ENCODE measurements around the gene MAP4. TPM values are rescaled to one million over a fixed set of nuclear protein-coding genes. Genes with fewer than 3 reads are reported as not detected.

MAP4 gene
- total and polyA plus RNA-seq, 2 of the 13 experiments (the other 11 are each of a cell fraction or from before 2014, with no cell fraction given) = 33.1 to 38.7 TPM

- TF ChIP-seq ZNF34 (CRISPR knock-in tag; IDR thresholded peaks at IDR 0.05; ENCODE audit: borderline replicate concordance) (no peak), THAP7 (CRISPR knock-in tag; IDR thresholded peaks at IDR 0.05) (no peak), ZNF850 (CRISPR knock-in tag; conservative IDR thresholded peaks at IDR 0.05) (no peak), ZBTB3 (CRISPR knock-in tag; IDR thresholded peaks at IDR 0.05; ENCODE audit: borderline replicate concordance, low read depth) (0 out of 2 replicates have a peak, but pooled peaks have one; percentile 20), ZNF510 (CRISPR knock-in tag; IDR thresholded peaks at IDR 0.05; ENCODE audit: low read depth) (peak; percentile 41; the same call in 1 of the 2 replicates), PPARG (CRISPR knock-in tag; conservative IDR thresholded peaks at IDR 0.05) (no peak), MBD4 (IDR thresholded peaks at IDR 0.05; ENCODE audit: borderline replicate concordance, low read length) (no peak), SP5 (CRISPR knock-in tag; IDR thresholded peaks at IDR 0.05; ENCODE audit: borderline replicate concordance, low read depth) (no peak), ZNF761 (CRISPR knock-in tag; conservative IDR thresholded peaks at IDR 0.05) (0 out of 2 replicates have a peak, but pooled peaks have one; percentile 15), CCAR2 (optimal IDR thresholded peaks at IDR 0.05; ENCODE audit: low read depth, low read length) (no peak), YEATS4 (CRISPR knock-in tag; IDR thresholded peaks at IDR 0.05; ENCODE audit: borderline replicate concordance) (peak; percentile 80; the same call in 1 of the 2 replicates), ZNF431 (CRISPR knock-in tag; IDR thresholded peaks at IDR 0.05; ENCODE audit: borderline replicate concordance, low read depth) (no peak), GATAD2A (CRISPR knock-in tag; IDR thresholded peaks at IDR 0.05) (no peak), TFDP1 (CRISPR knock-in tag; IDR thresholded peaks at IDR 0.05; ENCODE audit: borderline replicate concordance) (peak; percentile 29; the same call in 1 of the 2 replicates), GATAD1 (CRISPR knock-in tag; IDR thresholded peaks at IDR 0.05) (peak; percentile 78), HOXD1 (CRISPR knock-in tag; IDR thresholded peaks at IDR 0.05) (0 out of 2 replicates have a peak, but pooled peaks have one; percentile 28), MYC (CRISPR knock-in tag; IDR thresholded peaks at IDR 0.05; ENCODE audit: borderline replicate concordance) (peak; percentile 28; the same call in 1 of the 2 replicates)
- TF ChIP-seq, protein P1, sequence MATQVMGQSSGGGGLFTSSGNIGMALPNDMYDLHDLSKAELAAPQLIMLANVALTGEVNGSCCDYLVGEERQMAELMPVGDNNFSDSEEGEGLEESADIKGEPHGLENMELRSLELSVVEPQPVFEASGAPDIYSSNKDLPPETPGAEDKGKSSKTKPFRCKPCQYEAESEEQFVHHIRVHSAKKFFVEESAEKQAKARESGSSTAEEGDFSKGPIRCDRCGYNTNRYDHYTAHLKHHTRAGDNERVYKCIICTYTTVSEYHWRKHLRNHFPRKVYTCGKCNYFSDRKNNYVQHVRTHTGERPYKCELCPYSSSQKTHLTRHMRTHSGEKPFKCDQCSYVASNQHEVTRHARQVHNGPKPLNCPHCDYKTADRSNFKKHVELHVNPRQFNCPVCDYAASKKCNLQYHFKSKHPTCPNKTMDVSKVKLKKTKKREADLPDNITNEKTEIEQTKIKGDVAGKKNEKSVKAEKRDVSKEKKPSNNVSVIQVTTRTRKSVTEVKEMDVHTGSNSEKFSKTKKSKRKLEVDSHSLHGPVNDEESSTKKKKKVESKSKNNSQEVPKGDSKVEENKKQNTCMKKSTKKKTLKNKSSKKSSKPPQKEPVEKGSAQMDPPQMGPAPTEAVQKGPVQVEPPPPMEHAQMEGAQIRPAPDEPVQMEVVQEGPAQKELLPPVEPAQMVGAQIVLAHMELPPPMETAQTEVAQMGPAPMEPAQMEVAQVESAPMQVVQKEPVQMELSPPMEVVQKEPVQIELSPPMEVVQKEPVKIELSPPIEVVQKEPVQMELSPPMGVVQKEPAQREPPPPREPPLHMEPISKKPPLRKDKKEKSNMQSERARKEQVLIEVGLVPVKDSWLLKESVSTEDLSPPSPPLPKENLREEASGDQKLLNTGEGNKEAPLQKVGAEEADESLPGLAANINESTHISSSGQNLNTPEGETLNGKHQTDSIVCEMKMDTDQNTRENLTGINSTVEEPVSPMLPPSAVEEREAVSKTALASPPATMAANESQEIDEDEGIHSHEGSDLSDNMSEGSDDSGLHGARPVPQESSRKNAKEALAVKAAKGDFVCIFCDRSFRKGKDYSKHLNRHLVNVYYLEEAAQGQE (IDR thresholded peaks at IDR 0.05; ENCODE audit: borderline replicate concordance in 1 of 2, low read depth in 1 of 2, low read length in 2 of 2) = no peak
- TF ChIP-seq, protein P2, sequence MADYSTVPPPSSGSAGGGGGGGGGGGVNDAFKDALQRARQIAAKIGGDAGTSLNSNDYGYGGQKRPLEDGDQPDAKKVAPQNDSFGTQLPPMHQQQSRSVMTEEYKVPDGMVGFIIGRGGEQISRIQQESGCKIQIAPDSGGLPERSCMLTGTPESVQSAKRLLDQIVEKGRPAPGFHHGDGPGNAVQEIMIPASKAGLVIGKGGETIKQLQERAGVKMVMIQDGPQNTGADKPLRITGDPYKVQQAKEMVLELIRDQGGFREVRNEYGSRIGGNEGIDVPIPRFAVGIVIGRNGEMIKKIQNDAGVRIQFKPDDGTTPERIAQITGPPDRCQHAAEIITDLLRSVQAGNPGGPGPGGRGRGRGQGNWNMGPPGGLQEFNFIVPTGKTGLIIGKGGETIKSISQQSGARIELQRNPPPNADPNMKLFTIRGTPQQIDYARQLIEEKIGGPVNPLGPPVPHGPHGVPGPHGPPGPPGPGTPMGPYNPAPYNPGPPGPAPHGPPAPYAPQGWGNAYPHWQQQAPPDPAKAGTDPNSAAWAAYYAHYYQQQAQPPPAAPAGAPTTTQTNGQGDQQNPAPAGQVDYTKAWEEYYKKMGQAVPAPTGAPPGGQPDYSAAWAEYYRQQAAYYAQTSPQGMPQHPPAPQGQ (CRISPR knock-in tag; IDR thresholded peaks at IDR 0.05; ENCODE audit: borderline replicate concordance) = no peak
These were observed 213.3 kb downstream of the MAP4 start, which contains the start of gene DHX30 (continued) for GRCh38 chr3:47802734-47803479.
